Liver (tissue), 9 donors: Measurements from ENCODE around the gene ZMYM4. TPM values are rescaled to one million over a fixed set of nuclear protein-coding genes. Genes with fewer than 3 reads are reported as not detected.

ENCODE experiments used
- DNase-seq: peaks from one replicate; pipeline ENCODE4 v3.0.0-alpha.2; 2017; ENCODE audit warnings: low spot score
- H3K27ac ChIP-seq, 2 donors: one replicate each; pipeline ENCODE4 v1.7.0; 2013; ENCODE audit warnings: inconsistent platforms in 2 of 2, low read length in 2 of 2, control low read depth in 1 of 2, low read depth in 1 of 2, mild to moderate bottlenecking in 1 of 2
- H3K27me3 ChIP-seq, 4 donors: one replicate each; pipeline versions ENCODE4 v1.6.1 to v1.7.0; 2013; ENCODE audit warnings: low read length in 3 of 4, inconsistent platforms in 1 of 4, mild to moderate bottlenecking in 1 of 4, moderate library complexity in 1 of 4; ENCODE audit not compliant: control insufficient read depth in 4 of 4, insufficient read depth in 4 of 4
- H3K36me3 ChIP-seq, 4 donors: one replicate each; pipeline versions ENCODE4 v1.6.1 to v1.7.0; 2013; ENCODE audit warnings: low read length in 3 of 4, mild to moderate bottlenecking in 3 of 4, low read depth in 1 of 4, moderate library complexity in 1 of 4; ENCODE audit not compliant: control insufficient read depth in 4 of 4, insufficient read depth in 3 of 4
- H3K4me1 ChIP-seq, 4 donors: one replicate each; pipeline versions ENCODE4 v1.6.1 to v1.7.0; 2013; ENCODE audit warnings: low read length in 3 of 4, mild to moderate bottlenecking in 3 of 4, moderate library complexity in 1 of 4; ENCODE audit not compliant: control insufficient read depth in 4 of 4, insufficient read depth in 4 of 4
- H3K4me3 ChIP-seq, 3 donors: one replicate each; pipeline versions ENCODE4 v1.6.1 to v1.7.0; 2013; ENCODE audit warnings: low read length in 3 of 3, control low read depth in 1 of 3, low read depth in 1 of 3, mild to moderate bottlenecking in 1 of 3
- H3K9ac ChIP-seq, 2 donors: one replicate each; pipeline ENCODE4 v1.7.0; 2013; ENCODE audit warnings: low read length in 2 of 2, mild to moderate bottlenecking in 2 of 2, moderate library complexity in 2 of 2, control low read depth in 1 of 2, low read depth in 1 of 2
- H3K9me3 ChIP-seq, 4 donors: one replicate each; pipeline versions ENCODE4 v1.6.1 to v1.7.0; 2013; ENCODE audit warnings: low read length in 3 of 4; ENCODE audit not compliant: control insufficient read depth in 4 of 4
- EGR1 ChIP-seq, 2 donors: IDR thresholded peaks; 2 replicates each; pipeline ENCODE4 v1.6.1; 2016 to 2018; ENCODE audit warnings: antibody characterized with exemption in 2 of 2, low read depth in 2 of 2
- FOXA1 ChIP-seq: IDR thresholded peaks from 2 replicates; pipeline ENCODE4 v1.6.1; 2016; ENCODE audit warnings: antibody characterized with exemption
- FOXA2 ChIP-seq: IDR thresholded peaks from 2 replicates; pipeline ENCODE4 v1.6.1; 2016; ENCODE audit warnings: antibody characterized with exemption
- GABPA ChIP-seq, 2 donors: IDR thresholded peaks in 1 of 2; conservative IDR thresholded peaks in 1 of 2; 2 replicates each; pipeline ENCODE4 v1.6.1; 2016; ENCODE audit warnings: antibody characterized with exemption in 2 of 2, mild to moderate bottlenecking in 1 of 2, moderate library complexity in 1 of 2
- HNF4A ChIP-seq, 2 donors: conservative IDR thresholded peaks; 2 replicates each; pipeline ENCODE4 v1.6.1; 2016; ENCODE audit warnings: antibody characterized with exemption in 2 of 2, mild to moderate bottlenecking in 2 of 2
- HNF4G ChIP-seq: IDR thresholded peaks from 2 replicates; pipeline ENCODE4 v1.6.1; 2016; ENCODE audit warnings: antibody characterized with exemption
- JUND ChIP-seq, 2 donors: IDR thresholded peaks; 2 replicates each; pipeline ENCODE4 v1.6.1; 2016; ENCODE audit warnings: antibody characterized with exemption in 2 of 2
- NR2F2 ChIP-seq: IDR thresholded peaks from 2 replicates; pipeline ENCODE4 v1.6.1; 2016; ENCODE audit warnings: antibody characterized with exemption
- RAD21 ChIP-seq, 2 donors: IDR thresholded peaks; 2 replicates each; pipeline ENCODE4 v1.6.1; 2016; ENCODE audit warnings: antibody characterized with exemption in 2 of 2, mild to moderate bottlenecking in 2 of 2
- RXRA ChIP-seq, 2 donors: IDR thresholded peaks; 2 replicates each; pipeline ENCODE4 v1.6.1; 2017 to 2018; ENCODE audit warnings: antibody characterized with exemption in 2 of 2, mild to moderate bottlenecking in 1 of 2
- TAF1 ChIP-seq: conservative IDR thresholded peaks from 2 replicates; pipeline ENCODE4 v1.6.1; 2016; ENCODE audit warnings: antibody characterized with exemption, mild to moderate bottlenecking
- YY1 ChIP-seq: IDR thresholded peaks from 2 replicates; pipeline ENCODE4 v1.6.1; 2016; ENCODE audit warnings: antibody characterized with exemption, mild to moderate bottlenecking
- WGBS: extraction: QIAGEN DNeasy Blood & Tissue Kit; methylation state at CpG from one replicate; pipeline ENCODE4 v1.1.7; 2013; 5-methylcytosine and 5-hydroxymethylcytosine counted together
- polyA plus RNA-seq, 2 donors: library from polyadenylated mRNA; stranded (reverse) in 1 of 2; unstranded in 1 of 2; fragments of 200-250 nt in 1 of 2; fragments of >200 nt in 1 of 2; fragmentation: Nextera tagmentation in 1 of 2; extraction: Ambion mirVana in 1 of 2; gene quantifications; one replicate each; pipeline versions ENCODE4 v1.2.1 to v1.2.3, GENCODE V29; 2013 to 2015
- total RNA-seq, 2 donors: library from RNA; depleted of rRNA; stranded (reverse); fragments of >200 nt; gene quantifications; one replicate each; pipeline ENCODE4 v1.2.3, GENCODE V29; 2014
- TF ChIP-seq, protein P1 (sequence below): IDR thresholded peaks from 2 replicates; pipeline ENCODE4 v1.6.1; 2016; ENCODE audit warnings: antibody characterized with exemption
- TF ChIP-seq, protein P2 (sequence below): IDR thresholded peaks from 2 replicates; pipeline ENCODE4 v1.6.1; 2016; ENCODE audit warnings: antibody characterized with exemption, mild to moderate bottlenecking
- TF ChIP-seq, protein P3 (sequence below): fragments of 150-350 bp; IDR thresholded peaks from 2 replicates; pipeline ENCODE4 v1.5.1; 2017; ENCODE audit warnings: improper control_type of control experiment, low read depth, low read length; ENCODE audit not compliant: missing input control
- TF ChIP-seq, protein P4 (sequence below): IDR thresholded peaks from 2 replicates; pipeline ENCODE4 v1.6.1; 2016; ENCODE audit warnings: antibody characterized with exemption
- donor health status: healthy.
- donor health status: healthy.
- donor health status: healthy.
- donor health status: healthy.
- donor health status: healthy.

The ZMYM4 gene
- total and polyA plus RNA-seq, 4 donors: 5.3 to 16.8 (median 10.5) TPM

DNA sequence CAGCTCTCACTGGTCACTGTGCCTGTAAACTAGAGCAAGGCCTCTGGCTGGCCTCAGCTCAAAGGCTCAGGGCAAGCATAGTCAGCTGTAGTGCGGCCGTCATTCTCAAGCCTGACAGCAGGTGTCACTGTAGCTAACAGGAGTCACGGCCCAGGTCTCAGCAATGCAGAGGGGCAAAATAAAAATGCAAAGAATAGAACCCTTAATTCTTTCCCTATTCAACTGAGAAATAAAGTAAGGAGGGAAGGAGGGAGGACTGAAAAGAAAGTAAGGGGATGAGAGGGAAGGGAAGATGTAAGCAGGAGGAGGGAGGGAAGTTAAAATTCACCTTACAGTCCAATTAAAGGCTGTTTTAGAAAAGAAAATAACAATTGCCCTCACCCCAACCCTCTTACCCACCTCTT lies 182.6 kb downstream of the ZMYM4 start:
- TF ChIP-seq, protein P1, sequence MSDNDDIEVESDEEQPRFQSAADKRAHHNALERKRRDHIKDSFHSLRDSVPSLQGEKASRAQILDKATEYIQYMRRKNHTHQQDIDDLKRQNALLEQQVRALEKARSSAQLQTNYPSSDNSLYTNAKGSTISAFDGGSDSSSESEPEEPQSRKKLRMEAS: no peak
- TF ChIP-seq, protein P2, sequence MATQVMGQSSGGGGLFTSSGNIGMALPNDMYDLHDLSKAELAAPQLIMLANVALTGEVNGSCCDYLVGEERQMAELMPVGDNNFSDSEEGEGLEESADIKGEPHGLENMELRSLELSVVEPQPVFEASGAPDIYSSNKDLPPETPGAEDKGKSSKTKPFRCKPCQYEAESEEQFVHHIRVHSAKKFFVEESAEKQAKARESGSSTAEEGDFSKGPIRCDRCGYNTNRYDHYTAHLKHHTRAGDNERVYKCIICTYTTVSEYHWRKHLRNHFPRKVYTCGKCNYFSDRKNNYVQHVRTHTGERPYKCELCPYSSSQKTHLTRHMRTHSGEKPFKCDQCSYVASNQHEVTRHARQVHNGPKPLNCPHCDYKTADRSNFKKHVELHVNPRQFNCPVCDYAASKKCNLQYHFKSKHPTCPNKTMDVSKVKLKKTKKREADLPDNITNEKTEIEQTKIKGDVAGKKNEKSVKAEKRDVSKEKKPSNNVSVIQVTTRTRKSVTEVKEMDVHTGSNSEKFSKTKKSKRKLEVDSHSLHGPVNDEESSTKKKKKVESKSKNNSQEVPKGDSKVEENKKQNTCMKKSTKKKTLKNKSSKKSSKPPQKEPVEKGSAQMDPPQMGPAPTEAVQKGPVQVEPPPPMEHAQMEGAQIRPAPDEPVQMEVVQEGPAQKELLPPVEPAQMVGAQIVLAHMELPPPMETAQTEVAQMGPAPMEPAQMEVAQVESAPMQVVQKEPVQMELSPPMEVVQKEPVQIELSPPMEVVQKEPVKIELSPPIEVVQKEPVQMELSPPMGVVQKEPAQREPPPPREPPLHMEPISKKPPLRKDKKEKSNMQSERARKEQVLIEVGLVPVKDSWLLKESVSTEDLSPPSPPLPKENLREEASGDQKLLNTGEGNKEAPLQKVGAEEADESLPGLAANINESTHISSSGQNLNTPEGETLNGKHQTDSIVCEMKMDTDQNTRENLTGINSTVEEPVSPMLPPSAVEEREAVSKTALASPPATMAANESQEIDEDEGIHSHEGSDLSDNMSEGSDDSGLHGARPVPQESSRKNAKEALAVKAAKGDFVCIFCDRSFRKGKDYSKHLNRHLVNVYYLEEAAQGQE: no peak
- TF ChIP-seq RAD21 (IDR thresholded peaks at IDR 0.05) (peak; percentile 93 to 94), RXRA (IDR thresholded peaks at IDR 0.05) (no peak), GABPA (IDR thresholded peaks at IDR 0.05 in 1 of 2, conservative IDR thresholded peaks at IDR 0.05 in 1 of 2) (no peak), FOXA1 (no peak), YY1 (no peak), EGR1 (IDR thresholded peaks at IDR 0.05; ENCODE audit: low read depth in 2 of 2) (no peak)
- TF ChIP-seq, protein P3, sequence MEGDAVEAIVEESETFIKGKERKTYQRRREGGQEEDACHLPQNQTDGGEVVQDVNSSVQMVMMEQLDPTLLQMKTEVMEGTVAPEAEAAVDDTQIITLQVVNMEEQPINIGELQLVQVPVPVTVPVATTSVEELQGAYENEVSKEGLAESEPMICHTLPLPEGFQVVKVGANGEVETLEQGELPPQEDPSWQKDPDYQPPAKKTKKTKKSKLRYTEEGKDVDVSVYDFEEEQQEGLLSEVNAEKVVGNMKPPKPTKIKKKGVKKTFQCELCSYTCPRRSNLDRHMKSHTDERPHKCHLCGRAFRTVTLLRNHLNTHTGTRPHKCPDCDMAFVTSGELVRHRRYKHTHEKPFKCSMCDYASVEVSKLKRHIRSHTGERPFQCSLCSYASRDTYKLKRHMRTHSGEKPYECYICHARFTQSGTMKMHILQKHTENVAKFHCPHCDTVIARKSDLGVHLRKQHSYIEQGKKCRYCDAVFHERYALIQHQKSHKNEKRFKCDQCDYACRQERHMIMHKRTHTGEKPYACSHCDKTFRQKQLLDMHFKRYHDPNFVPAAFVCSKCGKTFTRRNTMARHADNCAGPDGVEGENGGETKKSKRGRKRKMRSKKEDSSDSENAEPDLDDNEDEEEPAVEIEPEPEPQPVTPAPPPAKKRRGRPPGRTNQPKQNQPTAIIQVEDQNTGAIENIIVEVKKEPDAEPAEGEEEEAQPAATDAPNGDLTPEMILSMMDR: peak; percentile 84
- H3K9me3 ChIP-seq: no peaks in the 10 kb centered on the region
- 4% methylated on average over 3 of the region's 3 CpGs for WGBS
- no peak overlapping the region for H3K27ac ChIP-seq
- peaks cover 4 to 27% (median 16%) of the 10 kb centered on the region in 4 donors for H3K36me3 ChIP-seq
- no peak overlapping the region for H3K9ac ChIP-seq
- peak; percentile 82 for DNase-seq
- H3K27me3 ChIP-seq: no peaks in the 10 kb centered on the region
- H3K4me1 ChIP-seq: peaks cover 5 to 37% (median 29%) of the 10 kb centered on the region in 4 donors
- H3K4me3 ChIP-seq: no peak overlapping the region

DNA sequence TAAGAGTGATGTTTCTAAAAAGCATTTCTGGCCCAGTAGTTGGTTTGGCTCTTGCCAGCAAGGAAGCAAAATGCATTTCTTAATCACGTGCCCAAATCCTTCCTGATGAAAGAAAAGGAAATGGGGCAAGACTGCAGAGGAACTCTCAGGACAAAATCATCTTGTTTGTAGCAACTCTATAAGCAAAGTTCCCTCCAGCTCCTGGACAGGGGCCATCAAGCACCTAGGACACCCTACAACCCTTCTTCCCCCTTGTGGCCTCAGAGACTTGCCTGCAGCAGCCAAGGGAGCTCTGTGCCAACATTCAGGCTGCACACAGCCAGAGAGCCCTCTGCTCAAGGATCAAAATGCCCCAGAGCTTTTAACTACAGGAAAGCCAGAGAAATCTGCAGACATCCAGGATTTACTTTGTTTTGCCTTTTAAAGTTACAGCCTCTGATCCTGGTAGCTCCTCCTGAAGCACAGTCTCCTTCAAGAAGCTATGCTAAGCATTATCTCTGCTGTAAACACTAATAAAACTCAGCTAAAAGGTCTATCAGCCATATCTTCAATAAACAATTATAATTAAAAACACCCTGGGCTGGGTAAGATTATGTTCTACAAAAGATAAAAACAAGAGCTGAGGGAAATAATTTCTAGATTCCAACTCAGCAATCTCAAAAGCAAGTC lies 183.7 kb downstream of the ZMYM4 start:
- no peak for DNase-seq
- 67% methylated on average over 1 of the region's 1 CpG for WGBS
- TF ChIP-seq YY1: no peak
- TF ChIP-seq, protein P4, sequence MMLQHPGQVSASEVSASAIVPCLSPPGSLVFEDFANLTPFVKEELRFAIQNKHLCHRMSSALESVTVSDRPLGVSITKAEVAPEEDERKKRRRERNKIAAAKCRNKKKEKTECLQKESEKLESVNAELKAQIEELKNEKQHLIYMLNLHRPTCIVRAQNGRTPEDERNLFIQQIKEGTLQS: no peak
- TF ChIP-seq, protein P2: no peak
- TF ChIP-seq FOXA1: no peak
- TF ChIP-seq NR2F2: no peak
- TF ChIP-seq FOXA2: no peak
- TF ChIP-seq HNF4A (conservative IDR thresholded peaks at IDR 0.05): no peak
- no peak for TF ChIP-seq HNF4G
- TF ChIP-seq TAF1: no peak
- TF ChIP-seq GABPA (IDR thresholded peaks at IDR 0.05 in 1 of 2, conservative IDR thresholded peaks at IDR 0.05 in 1 of 2): no peak
- no peak for TF ChIP-seq JUND (IDR thresholded peaks at IDR 0.05)
- Histone ChIP-seq H3K27ac (no peak overlapping the region), H3K9ac (no peak overlapping the region), H3K27me3 (no peaks in the 10 kb centered on the region), H3K4me3 (no peak overlapping the region), H3K36me3 (peaks cover 6 to 23% (median 13%) of the 10 kb centered on the region in 4 donors), H3K4me1 (peaks cover 5 to 37% (median 29%) of the 10 kb centered on the region in 4 donors), H3K9me3 (no peaks in the 10 kb centered on the region)
